HAP-1 (cell line): ENCODE measurements around the gene CTNND2.

Source experiments
- DNase-seq, 2 experiments: peaks; one replicate each; pipeline ENCODE4 v3.0.0-alpha.2; 2016 to 2020; ENCODE audit warnings: low spot score in 2 of 2
- H3K27me3 ChIP-seq: fragments of 250-450 bp; sonication (Bioruptor Pico); 2 replicates; pipeline ENCODE4 v1.5.1; 2020; ENCODE audit warnings: low read depth, mild to moderate bottlenecking, moderate library complexity
- H3K36me3 ChIP-seq: fragments of 250-450 bp; sonication (Bioruptor Pico); replicated peaks from 2 replicates; pipeline ENCODE4 v1.5.1; 2020; ENCODE audit warnings: mild to moderate bottlenecking
- H3K4me1 ChIP-seq: fragments of 250-450 bp; sonication (Bioruptor Pico); 2 replicates; pipeline ENCODE4 v1.5.1; 2020; ENCODE audit warnings: mild to moderate bottlenecking
- H3K4me3 ChIP-seq: fragments of 250-450 bp; sonication (Bioruptor Pico); 2 replicates; pipeline ENCODE4 v1.5.1; 2020; ENCODE audit warnings: mild to moderate bottlenecking, moderate library complexity
- H3K9me3 ChIP-seq: fragments of 250-450 bp; sonication (Bioruptor Pico); 2 replicates; pipeline ENCODE4 v1.5.1; 2020; ENCODE audit warnings: mild to moderate bottlenecking, moderate library complexity
- in situ Hi-C: fragments of 300-500 bp; cut with MboI; formaldehyde crosslinking; loops from 3 replicates; pipeline ENCODE4 v1.14.3; 2020; ENCODE audit warnings: low sequenced_read_pairs, inconsistent platforms, mixed read lengths

Gene CTNND2

DNA sequence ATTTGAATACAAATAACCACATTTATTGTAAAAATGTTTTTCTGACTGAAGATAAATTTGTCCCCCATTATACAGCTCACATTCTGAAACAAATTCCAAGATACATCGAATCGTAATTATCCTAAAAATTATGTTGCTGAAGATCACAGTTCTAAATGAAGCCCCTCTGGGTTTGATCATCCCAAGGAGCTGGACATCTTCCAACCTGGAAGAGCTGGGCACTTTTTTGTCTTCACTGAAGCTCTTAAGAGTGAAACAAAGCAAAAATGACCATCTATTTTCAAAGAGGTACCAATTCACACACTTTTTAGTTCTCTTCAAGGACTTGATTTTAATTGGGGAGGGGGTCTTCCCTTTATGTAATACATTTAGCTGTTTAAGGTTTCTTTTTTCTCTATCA is 5.5 kb downstream of the CTNND2 start:
- Histone ChIP-seq H3K27me3 (no peaks in the 10 kb centered on the region), H3K36me3 (no peaks in the 10 kb centered on the region), H3K4me1 (no peaks in the 10 kb centered on the region), H3K4me3 (no peak overlapping the region), H3K9me3 (no peaks in the 10 kb centered on the region)
- no peak for DNase-seq
- in situ Hi-C loops = no loop called here

DNA sequence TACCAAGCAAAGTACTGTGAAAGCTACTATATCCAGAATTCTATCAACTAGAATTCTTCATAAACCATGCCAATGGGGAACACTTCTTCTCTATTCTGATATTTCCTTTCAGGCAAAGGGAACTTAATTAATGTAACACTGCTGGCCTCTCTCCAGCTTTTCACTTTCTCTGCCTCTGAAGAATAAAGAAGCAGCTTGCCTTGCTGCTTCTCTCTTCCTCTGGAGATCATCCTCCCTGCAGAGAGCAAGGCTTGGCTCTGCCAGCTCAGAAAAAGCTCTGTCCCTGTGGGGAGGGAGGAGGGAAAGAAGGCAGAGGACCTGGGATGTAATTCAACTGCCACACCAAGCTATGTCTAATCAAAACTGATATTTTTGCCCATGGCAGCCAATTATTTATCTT is 6.5 kb downstream of the CTNND2 start:
- Histone ChIP-seq H3K4me3 (no peak overlapping the region), H3K4me1 (no peaks in the 10 kb centered on the region), H3K36me3 (no peaks in the 10 kb centered on the region), H3K27me3 (no peaks in the 10 kb centered on the region), H3K9me3 (no peaks in the 10 kb centered on the region)
- no peak for DNase-seq
- in situ Hi-C loops = no loop called here

DNA sequence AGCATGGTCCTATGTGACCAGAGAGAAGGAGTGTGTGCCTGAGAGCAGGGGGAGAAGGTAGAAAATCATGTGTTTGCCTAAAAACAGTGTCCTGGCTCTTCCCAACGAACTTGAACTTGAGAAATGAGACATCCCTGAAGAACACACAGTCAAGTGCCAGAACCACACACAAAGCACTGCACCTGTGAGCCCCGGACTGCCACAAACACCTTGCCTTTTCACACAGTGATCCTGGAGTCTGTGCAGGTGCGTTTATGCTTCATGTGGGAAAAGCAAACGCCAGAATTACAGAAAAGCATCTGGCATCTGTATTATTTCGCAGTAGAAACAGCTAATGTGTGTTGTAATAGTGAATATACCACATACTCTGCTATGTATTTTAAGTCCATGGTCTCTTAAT is 9.3 kb downstream of the CTNND2 start:
- Histone ChIP-seq H3K4me3 (no peak overlapping the region), H3K36me3 (no peaks in the 10 kb centered on the region), H3K9me3 (no peaks in the 10 kb centered on the region), H3K4me1 (no peaks in the 10 kb centered on the region), H3K27me3 (no peaks in the 10 kb centered on the region)
- in situ Hi-C loops = no loop called here
- DNase-seq = no peak

DNA sequence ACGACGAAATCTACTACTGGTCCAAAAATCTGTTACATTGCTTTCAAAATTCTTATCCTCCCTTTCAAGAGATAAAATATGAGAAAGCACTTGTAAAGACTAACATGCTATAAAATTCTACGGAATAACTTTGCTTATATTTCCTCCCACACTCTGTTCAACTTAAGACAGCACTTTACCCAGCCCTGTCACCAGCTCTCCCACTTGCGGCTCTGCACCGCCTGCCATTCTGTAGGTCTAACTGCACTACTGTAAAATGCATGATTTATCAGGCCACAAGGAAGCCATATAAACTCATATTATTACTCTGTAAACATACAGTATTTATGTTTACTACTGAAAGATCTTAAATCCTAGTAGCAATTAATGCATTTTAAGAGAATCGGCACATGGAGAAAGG is 11.4 kb downstream of the CTNND2 start:
- Histone ChIP-seq H3K27me3 (no peaks in the 10 kb centered on the region), H3K36me3 (no peaks in the 10 kb centered on the region), H3K4me3 (no peak overlapping the region), H3K9me3 (no peaks in the 10 kb centered on the region), H3K4me1 (no peaks in the 10 kb centered on the region)
- no peak for DNase-seq
- in situ Hi-C loops = no loop called here

DNA sequence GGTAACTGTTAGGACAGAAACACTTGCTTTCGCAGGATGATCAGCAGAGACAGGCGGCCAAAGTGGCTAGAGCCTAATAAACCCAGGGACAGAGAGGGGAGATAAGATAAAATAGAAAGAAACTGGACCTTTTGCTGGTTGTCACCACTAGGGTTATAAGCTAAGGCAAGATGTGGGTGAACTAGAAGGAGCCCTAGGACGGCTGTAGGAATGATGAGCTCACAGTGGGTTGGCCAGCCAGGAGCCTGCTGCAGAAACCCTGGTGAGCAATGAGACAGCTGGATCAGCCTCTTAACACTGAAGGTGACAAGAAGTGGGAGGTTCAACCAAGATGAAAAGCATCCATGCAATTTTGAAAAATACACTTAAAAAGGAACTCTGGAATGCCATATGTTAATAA is 13.5 kb downstream of the CTNND2 start:
- no peak overlapping the region for H3K4me3 ChIP-seq
- DNase-seq = no peak
- H3K4me1 ChIP-seq = no peaks in the 10 kb centered on the region
- H3K9me3 ChIP-seq = no peaks in the 10 kb centered on the region
- in situ Hi-C loops = no loop called here
- H3K36me3 ChIP-seq = no peaks in the 10 kb centered on the region
- H3K27me3 ChIP-seq = no peaks in the 10 kb centered on the region

DNA sequence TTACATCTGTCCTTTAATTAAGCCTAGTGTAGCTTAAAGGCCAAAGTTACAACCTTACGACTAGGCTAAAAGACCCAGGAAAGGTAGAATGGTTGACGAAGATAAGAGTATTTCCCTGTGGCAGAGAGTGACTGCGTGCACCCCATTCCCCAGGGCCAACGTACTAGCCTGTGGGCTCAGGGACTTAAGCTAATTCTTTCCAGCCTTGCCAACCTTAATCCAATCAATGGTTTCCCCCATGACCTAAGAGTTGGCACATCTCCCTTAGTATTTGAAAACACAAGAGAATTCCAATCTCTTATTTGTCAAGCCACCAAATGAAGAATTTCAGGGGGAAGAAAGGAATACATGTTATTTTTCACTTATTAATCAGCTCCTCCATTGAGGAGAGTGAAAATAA is 16.0 kb downstream of the CTNND2 start:
- no peak for DNase-seq
- Histone ChIP-seq H3K27me3 (no peaks in the 10 kb centered on the region), H3K9me3 (no peaks in the 10 kb centered on the region), H3K36me3 (no peaks in the 10 kb centered on the region), H3K4me3 (no peak overlapping the region), H3K4me1 (no peaks in the 10 kb centered on the region)
- in situ Hi-C loops = no loop called here

DNA sequence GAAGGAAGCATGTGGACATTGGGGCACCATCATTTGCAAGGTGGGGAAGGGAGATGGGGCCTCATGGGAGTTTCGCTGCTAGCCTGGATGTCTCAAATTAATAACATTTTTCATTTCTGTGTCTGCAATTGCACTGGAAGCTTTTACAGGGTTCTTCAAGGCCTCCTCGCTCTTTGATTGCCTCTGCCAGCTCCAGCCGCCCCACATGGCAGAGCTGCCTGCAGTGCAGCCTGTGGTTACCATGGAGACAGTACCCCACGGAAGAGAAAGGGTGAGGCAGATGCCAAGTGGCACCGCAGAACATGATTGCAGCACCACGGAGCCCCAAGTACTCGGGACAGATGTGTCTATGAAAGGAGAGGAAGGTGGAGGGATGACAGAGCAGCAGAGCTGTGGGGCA is 25.4 kb downstream of the CTNND2 start:
- no peak overlapping the region for H3K4me3 ChIP-seq
- in situ Hi-C loops = no loop called here
- no peaks in the 10 kb centered on the region for H3K36me3 ChIP-seq
- no peak for DNase-seq
- H3K4me1 ChIP-seq = no peaks in the 10 kb centered on the region
- 0 out of 2 replicates have a peak, but pooled peaks cover 3% of the 10 kb centered on the region for H3K9me3 ChIP-seq
- H3K27me3 ChIP-seq = no peaks in the 10 kb centered on the region

DNA sequence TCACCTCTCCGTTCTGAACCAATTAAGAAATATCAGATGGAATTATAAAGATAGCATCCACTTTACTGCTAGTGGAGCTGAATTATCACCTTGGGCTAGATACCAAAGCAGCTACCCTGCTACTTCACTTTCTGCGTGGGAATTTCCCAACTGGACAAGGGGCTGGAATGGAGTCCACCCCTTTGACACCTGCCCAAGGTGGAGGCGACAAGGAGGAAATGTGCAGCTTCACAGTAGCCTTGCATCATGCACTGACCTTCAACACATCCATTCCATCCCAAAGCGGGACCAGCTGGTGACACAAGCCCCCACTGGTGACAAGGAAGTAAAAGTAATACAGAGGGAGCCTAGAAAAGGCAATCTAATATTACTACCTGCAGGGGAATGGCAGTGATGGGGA is 30.7 kb downstream of the CTNND2 start:
- H3K27me3 ChIP-seq = no peaks in the 10 kb centered on the region
- in situ Hi-C loops = no loop called here
- H3K36me3 ChIP-seq = no peaks in the 10 kb centered on the region
- no peak overlapping the region for H3K4me3 ChIP-seq
- 0 out of 2 replicates have a peak, but pooled peaks cover 3% of the 10 kb centered on the region for H3K9me3 ChIP-seq
- no peaks in the 10 kb centered on the region for H3K4me1 ChIP-seq
- no peak for DNase-seq

DNA sequence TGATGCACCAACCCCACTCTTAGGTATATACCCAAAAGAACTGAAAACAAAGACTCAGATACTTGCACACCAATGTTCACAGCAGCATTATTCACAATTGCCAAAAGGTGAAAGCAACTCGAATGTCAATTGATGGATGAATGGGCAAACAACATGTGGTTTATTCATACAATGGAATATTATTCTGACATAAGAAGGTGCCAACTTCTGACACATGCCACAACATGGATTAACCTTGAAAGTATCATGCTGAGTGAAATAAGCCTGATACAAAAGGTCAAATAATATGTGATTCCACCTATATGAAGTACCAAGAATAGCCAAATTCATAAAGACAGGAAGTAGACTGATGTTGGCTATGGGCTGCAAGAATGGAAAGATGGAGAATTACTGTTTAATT is 35.0 kb downstream of the CTNND2 start:
- H3K4me1 ChIP-seq = no peaks in the 10 kb centered on the region
- H3K36me3 ChIP-seq = no peaks in the 10 kb centered on the region

DNA sequence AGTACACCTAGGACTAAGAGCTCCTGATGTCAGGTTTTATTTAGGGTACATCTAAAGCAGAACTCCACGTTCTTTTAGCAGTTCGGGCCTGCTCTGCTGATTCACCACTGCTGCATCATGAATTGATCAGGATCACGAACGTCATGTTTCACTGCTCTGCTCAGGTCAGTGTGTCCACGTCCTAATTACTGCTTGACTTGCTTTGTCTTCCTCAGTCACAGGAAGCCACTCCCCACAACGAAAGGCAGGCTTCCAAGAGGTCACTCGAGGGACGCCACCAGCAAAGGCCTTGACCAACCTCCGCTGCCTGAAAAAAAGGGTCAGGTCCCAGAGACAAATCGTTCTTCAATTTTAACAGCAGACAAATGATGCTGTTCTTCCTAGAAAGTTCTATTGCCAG is 40.3 kb downstream of the CTNND2 start:
- Histone ChIP-seq H3K4me1 (no peaks in the 10 kb centered on the region), H3K27me3 (no peaks in the 10 kb centered on the region), H3K4me3 (no peak overlapping the region), H3K36me3 (no peaks in the 10 kb centered on the region), H3K9me3 (no peaks in the 10 kb centered on the region)
- no peak for DNase-seq
- in situ Hi-C loops = no loop called here

More for the DNA sequence above, 35.0 kb downstream of the CTNND2 start:
- no peak for DNase-seq
- H3K4me3 ChIP-seq = no peak overlapping the region
- in situ Hi-C loops = no loop called here
- H3K9me3 ChIP-seq = no peaks in the 10 kb centered on the region
- no peaks in the 10 kb centered on the region for H3K27me3 ChIP-seq

DNA sequence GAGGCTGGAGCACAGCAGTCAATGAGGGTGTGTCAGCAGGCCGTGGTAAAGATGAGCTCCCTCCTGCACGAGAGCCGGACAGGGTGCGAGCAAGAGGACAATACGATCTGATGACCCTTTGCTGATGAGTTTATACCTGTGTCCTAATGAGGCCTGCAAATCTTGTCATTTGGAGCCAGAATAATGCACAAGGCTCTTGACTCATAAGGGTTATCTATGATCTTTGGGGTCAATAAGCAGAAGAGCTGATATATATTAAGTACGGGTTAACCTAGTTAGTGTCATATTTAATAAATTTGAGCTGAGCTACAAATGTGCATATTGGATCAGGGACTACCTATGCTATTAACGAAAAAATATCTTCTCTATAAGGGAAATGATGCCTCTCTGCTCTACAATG is 46.9 kb downstream of the CTNND2 start:
- Histone ChIP-seq H3K27me3 (no peaks in the 10 kb centered on the region), H3K4me1 (no peaks in the 10 kb centered on the region), H3K4me3 (no peak overlapping the region), H3K36me3 (no peaks in the 10 kb centered on the region), H3K9me3 (no peaks in the 10 kb centered on the region)
- DNase-seq = no peak
- in situ Hi-C loops = no loop called here

DNA sequence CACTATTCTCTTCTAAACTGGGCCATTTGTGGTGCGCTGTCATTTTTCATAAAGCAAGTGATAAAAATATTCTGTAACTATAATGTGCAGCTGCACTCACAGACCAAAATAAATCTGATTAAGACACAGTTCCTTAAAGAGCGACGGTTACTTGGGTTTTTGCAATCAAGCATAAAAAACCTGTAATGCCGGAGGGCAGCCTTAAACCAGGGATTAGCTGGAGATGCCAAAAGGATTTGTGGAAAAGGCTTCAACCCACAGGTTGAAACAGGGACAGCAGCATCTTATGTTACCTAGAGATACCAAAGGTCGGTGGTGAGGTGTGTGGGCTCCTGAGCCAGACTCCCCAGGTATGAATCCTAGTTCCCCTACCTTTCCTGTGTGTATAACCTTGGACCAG is 49.3 kb downstream of the CTNND2 start:
- in situ Hi-C loops = no loop called here

DNA sequence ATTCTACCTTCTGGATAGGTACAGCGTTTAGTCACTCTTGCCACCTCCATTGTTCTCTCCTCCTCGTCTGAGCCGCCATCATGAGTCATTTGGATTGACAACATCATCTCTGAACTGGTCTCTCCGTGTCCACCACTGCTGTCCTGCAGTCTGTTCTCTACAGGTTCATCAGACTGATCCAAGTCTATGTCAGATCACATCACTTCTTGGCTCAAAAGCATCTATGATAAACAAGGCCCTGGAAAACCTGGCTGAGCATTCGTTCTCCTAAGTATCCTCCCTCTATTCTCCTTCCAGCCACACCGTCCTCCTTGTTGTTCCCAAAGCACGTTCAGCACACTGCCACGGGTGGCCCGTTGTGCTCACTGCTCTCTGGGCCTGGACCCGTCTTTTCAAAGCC is 50.5 kb downstream of the CTNND2 start:
- Histone ChIP-seq H3K9me3 (no peaks in the 10 kb centered on the region), H3K36me3 (no peaks in the 10 kb centered on the region), H3K4me3 (no peak overlapping the region), H3K27me3 (no peaks in the 10 kb centered on the region), H3K4me1 (no peaks in the 10 kb centered on the region)
- in situ Hi-C loops = no loop called here
- DNase-seq = no peak

More for the DNA sequence above, 49.3 kb downstream of the CTNND2 start:
- DNase-seq = no peak
- Histone ChIP-seq H3K27me3 (no peaks in the 10 kb centered on the region), H3K4me1 (no peaks in the 10 kb centered on the region), H3K36me3 (no peaks in the 10 kb centered on the region), H3K4me3 (no peak overlapping the region), H3K9me3 (no peaks in the 10 kb centered on the region)

DNA sequence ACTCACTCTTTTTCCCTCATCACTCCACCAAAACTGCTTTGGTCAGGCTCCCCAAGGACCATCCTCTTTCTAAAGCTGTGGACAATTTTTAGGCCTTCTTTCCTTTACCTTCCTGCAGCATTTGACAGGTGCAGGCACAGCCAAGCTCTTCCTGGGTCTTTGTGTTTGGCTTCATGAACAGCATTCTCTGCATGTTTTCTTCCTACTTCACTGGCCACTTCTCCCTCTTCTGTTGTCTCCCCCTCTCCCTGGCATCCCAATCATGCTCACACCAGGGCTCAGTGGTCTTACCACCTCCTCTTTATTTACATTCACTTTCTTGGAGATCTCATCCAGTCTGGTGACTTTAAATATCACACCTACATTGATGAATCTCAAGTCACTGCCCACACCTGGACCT is 51.1 kb downstream of the CTNND2 start:
- in situ Hi-C loops = no loop called here
- H3K9me3 ChIP-seq = no peaks in the 10 kb centered on the region
- H3K36me3 ChIP-seq = no peaks in the 10 kb centered on the region
- no peak overlapping the region for H3K4me3 ChIP-seq
- no peak for DNase-seq
- H3K4me1 ChIP-seq = no peaks in the 10 kb centered on the region
- no peaks in the 10 kb centered on the region for H3K27me3 ChIP-seq

DNA sequence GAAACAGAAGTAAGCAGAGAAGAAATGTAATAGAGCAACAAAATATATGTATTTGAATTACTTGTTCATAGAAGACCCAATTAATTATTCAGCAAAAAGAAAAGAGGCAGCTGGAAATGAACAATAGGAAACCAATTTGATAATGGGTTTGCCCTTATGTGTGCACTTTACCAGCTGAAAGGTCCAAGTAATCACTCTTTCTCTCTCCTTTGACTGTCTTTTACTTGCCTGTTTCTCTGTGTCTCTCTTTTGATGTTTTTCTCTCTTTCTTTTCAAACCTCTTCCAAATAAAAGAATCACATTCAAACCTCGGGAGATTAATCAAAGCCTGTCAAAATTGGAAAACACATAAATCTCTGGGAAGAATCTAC is 51.5 kb downstream of the CTNND2 start:
- DNase-seq = no peak
- in situ Hi-C loops = no loop called here
- H3K36me3 ChIP-seq = no peaks in the 10 kb centered on the region
- no peaks in the 10 kb centered on the region for H3K27me3 ChIP-seq
- no peaks in the 10 kb centered on the region for H3K9me3 ChIP-seq
- H3K4me3 ChIP-seq = no peak overlapping the region
- H3K4me1 ChIP-seq = no peaks in the 10 kb centered on the region
